HCT116 (cell line): ENCODE data around the gene DGCR8. TPM values are rescaled to one million over a fixed set of nuclear protein-coding genes. Genes with fewer than 3 reads are reported as not detected.

Source experiments
- ATAC-seq: fragments of 200-7000 bp; cut with Tn5 transposase; 2 replicates; pipeline ENCODE4 v1.9.1; 2020; ENCODE audit warnings: mild to moderate bottlenecking, moderate library complexity
- BruUV-seq: library from RNA; stranded (reverse); fragments of 400-500 nt; replicated peaks from 2 replicates; lab custom pipeline; 2021; lab: Mats Ljungman, UMichigan
- CTCF ChIA-PET: fragments of 300-600 bp; sonication (Branson Sonifier 250); formaldehyde crosslinking; loops from one replicate; lab custom pipeline; 2021; ENCODE audit warnings: antibody characterized with exemption; lab: Charles Lee
- POLR2A ChIA-PET: fragments of 300-600, 350-600 bp; sonication (Branson Sonifier 250); formaldehyde crosslinking; loops from one replicate; lab custom pipeline; 2021; ENCODE audit warnings: antibody characterized with exemption; lab: Charles Lee
- RAD21 ChIA-PET, 2 experiments: fragments of 300-600 bp; sonication (Branson Sonifier 250); formaldehyde crosslinking; loops; one replicate each; lab custom pipeline; 2023; ENCODE audit warnings: low total read pairs in 2 of 2; ENCODE audit not compliant: uncharacterized antibody in 2 of 2, unreplicated experiment in 2 of 2, low non-redundant PET in 1 of 2; lab: Charles Lee
- DNase-seq: peaks from one replicate; pipeline ENCODE4 v3.0.0-alpha.2; 2010; ENCODE audit warnings: low read depth, low spot score
- H2AFZ ChIP-seq: fragments of 200-600 bp; shearing (Covaris generic), sonication (generic); 2 replicates; pipeline ENCODE4 v1.6.1; 2017; ENCODE audit warnings: low read depth, mixed run types, mixed read lengths, antibody characterized with exemption, low read length; ENCODE audit not compliant: poor library complexity, severe bottlenecking
- H3K27ac ChIP-seq: 2 replicates; pipeline ENCODE4 v1.5.1; 2012; ENCODE audit warnings: low read depth, low read length
- H3K27me3 ChIP-seq: fragments of 200-600 bp; sonication (generic); 2 replicates; pipeline ENCODE4 v1.6.1; 2016; ENCODE audit warnings: mixed run types, low read length, mixed read lengths; ENCODE audit not compliant: insufficient read depth
- H3K36me3 ChIP-seq, 2 experiments: fragments of 200-500 bp in 1 of 2; fragments of 200-600 bp in 1 of 2; sonication (Bioruptor generic) in 1 of 2; sonication (generic) in 1 of 2; 2 replicates each; pipeline versions ENCODE4 v1.5.1 to v1.6.1; 2014 to 2016; ENCODE audit warnings: low read length in 2 of 2, inconsistent platforms in 1 of 2, mixed read lengths in 1 of 2, mixed run types in 1 of 2; ENCODE audit not compliant: insufficient read depth in 2 of 2, control insufficient read depth in 1 of 2
- H3K4me1 ChIP-seq, 2 experiments: fragments of 200-600 bp in 1 of 2; sonication (generic) in 1 of 2; 2 replicates each; pipeline versions ENCODE4 v1.5.1 to v1.6.1; 2012 to 2017; ENCODE audit warnings: low read length in 2 of 2, inconsistent platforms in 1 of 2, mild to moderate bottlenecking in 1 of 2, mixed read lengths in 1 of 2, mixed run types in 1 of 2, moderate library complexity in 1 of 2; ENCODE audit not compliant: insufficient read depth in 2 of 2, control insufficient read depth in 1 of 2
- H3K4me2 ChIP-seq: fragments of 200-600 bp; sonication (generic); 2 replicates; pipeline ENCODE4 v1.6.1; 2017; ENCODE audit warnings: mixed run types, low read length, mixed read lengths
- H3K4me3 ChIP-seq, 2 experiments: fragments of 200-600 bp in 1 of 2; sonication (generic) in 1 of 2; replicated peaks in 1 of 2; 2 replicates each; pipeline ENCODE4 v1.5.1; 2011 to 2016; ENCODE audit warnings: low read length in 2 of 2, control low read depth in 1 of 2, low read depth in 1 of 2, mild to moderate bottlenecking in 1 of 2, mixed read lengths in 1 of 2, mixed run types in 1 of 2
- H3K79me2 ChIP-seq: fragments of 200-600 bp; sonication (generic); 2 replicates; pipeline ENCODE4 v1.6.1; 2017; ENCODE audit warnings: mild to moderate bottlenecking, mixed run types, low read length, moderate library complexity, mixed read lengths; ENCODE audit not compliant: insufficient read depth
- H3K9ac ChIP-seq: fragments of 200-600 bp; sonication (generic); 2 replicates; pipeline ENCODE4 v1.6.1; 2016; ENCODE audit warnings: low read length, mixed read lengths
- H3K9me2 ChIP-seq: fragments of 200-600 bp; sonication (generic), shearing (Covaris generic); 2 replicates; pipeline ENCODE4 v1.6.1; 2017; ENCODE audit warnings: mixed run types, mild to moderate bottlenecking, moderate library complexity; ENCODE audit not compliant: insufficient read depth
- H3K9me3 ChIP-seq, 2 experiments: fragments of 200-500 bp in 1 of 2; fragments of 200-600 bp in 1 of 2; sonication (Bioruptor generic) in 1 of 2; sonication (generic) in 1 of 2; 2 replicates each; pipeline ENCODE4 v1.6.1; 2014 to 2017; ENCODE audit warnings: low read length in 2 of 2, mixed read lengths in 2 of 2, inconsistent platforms in 1 of 2, low read depth in 1 of 2, mild to moderate bottlenecking in 1 of 2, mixed run types in 1 of 2, moderate library complexity in 1 of 2; ENCODE audit not compliant: control insufficient read depth in 1 of 2, insufficient read depth in 1 of 2
- H4K20me1 ChIP-seq: fragments of 200-600 bp; sonication (generic), shearing (Covaris generic); 2 replicates; pipeline ENCODE4 v1.6.1; 2017; ENCODE audit warnings: mixed run types, mild to moderate bottlenecking, moderate library complexity; ENCODE audit not compliant: insufficient read depth
- ATF3 ChIP-seq: IDR thresholded peaks from 2 replicates; pipeline ENCODE4 v1.6.1; 2012
- CEBPB ChIP-seq: IDR thresholded peaks from 2 replicates; pipeline ENCODE4 v1.6.1; 2012; ENCODE audit warnings: low read depth
- CTCF ChIP-seq, 3 experiments: fragments of 200-600 bp in 1 of 3; sonication (generic) in 1 of 3; IDR thresholded peaks in 2 of 3; conservative IDR thresholded peaks in 1 of 3; 2 replicates each; pipeline ENCODE4 v1.5.1; 2012 to 2017; ENCODE audit warnings: low read depth in 2 of 3, low read length in 2 of 3, antibody characterized with exemption in 1 of 3, borderline replicate concordance in 1 of 3, control low read depth in 1 of 3, mild to moderate bottlenecking in 1 of 3, mixed read lengths in 1 of 3, mixed run types in 1 of 3, moderate library complexity in 1 of 3; ENCODE audit not compliant: insufficient read depth in 1 of 3
- EGR1 ChIP-seq: IDR thresholded peaks from 2 replicates; pipeline ENCODE4 v1.6.1; 2012; ENCODE audit warnings: low read depth
- ELF1 ChIP-seq: IDR thresholded peaks from 2 replicates; pipeline ENCODE4 v1.6.1; 2012; ENCODE audit warnings: low read depth, borderline replicate concordance
- EZH2 ChIP-seq: fragments of 200-600 bp; sonication (generic); IDR thresholded peaks from 2 replicates; pipeline ENCODE4 v1.6.1; 2017; ENCODE audit warnings: antibody characterized with exemption, mixed run types
- EZH2phosphoT487 ChIP-seq: fragments of 200-600 bp; IDR thresholded peaks from 2 replicates; pipeline ENCODE4 v1.6.1; 2018; ENCODE audit warnings: antibody characterized with exemption, borderline replicate concordance
- FOSL1 ChIP-seq: IDR thresholded peaks from 2 replicates; pipeline ENCODE4 v1.6.1; 2012; ENCODE audit warnings: low read depth
- JUND ChIP-seq: IDR thresholded peaks from 2 replicates; pipeline ENCODE4 v1.6.1; 2012
- MAX ChIP-seq: IDR thresholded peaks from 2 replicates; pipeline ENCODE4 v1.6.1; 2012
- POLR2AphosphoS5 ChIP-seq: IDR thresholded peaks from 2 replicates; pipeline ENCODE4 v1.6.1; 2011; ENCODE audit warnings: mild to moderate bottlenecking, low read depth, low read length, moderate library complexity
- REST ChIP-seq: IDR thresholded peaks from 2 replicates; pipeline ENCODE4 v1.6.1; 2012; ENCODE audit warnings: low read depth
- SIN3A ChIP-seq: IDR thresholded peaks from 2 replicates; pipeline ENCODE4 v1.6.1; 2012; ENCODE audit warnings: low read depth
- SP1 ChIP-seq: IDR thresholded peaks from 2 replicates; pipeline ENCODE4 v1.6.1; 2012; ENCODE audit warnings: low read depth
- TCF7L2 ChIP-seq: IDR thresholded peaks from 2 replicates; pipeline ENCODE4 v1.7.0; 2011; ENCODE audit warnings: borderline replicate concordance, inconsistent platforms; ENCODE audit not compliant: insufficient read depth, insufficient read length; ENCODE audit errors: extremely low read depth
- YY1 ChIP-seq: IDR thresholded peaks from 2 replicates; pipeline ENCODE4 v1.6.1; 2011; ENCODE audit warnings: low read length, low read depth, moderate library complexity, mild to moderate bottlenecking; ENCODE audit not compliant: insufficient replicate concordance; ENCODE audit errors: extremely low read depth
- ZBTB33 ChIP-seq: IDR thresholded peaks from 2 replicates; pipeline ENCODE4 v1.6.1; 2011; ENCODE audit warnings: mild to moderate bottlenecking, low read length, moderate library complexity; ENCODE audit not compliant: insufficient replicate concordance; ENCODE audit errors: extremely low read depth
- ZNF274 ChIP-seq: fragments of 200-500 bp; sonication (Bioruptor generic); IDR thresholded peaks from 2 replicates; pipeline ENCODE4 v1.6.1; 2014; ENCODE audit warnings: mild to moderate bottlenecking, low read depth, low read length, inconsistent platforms
- intact Hi-C: fragments of 100-400 bp; cut with micrococcal nuclease; formaldehyde crosslinking; loops from 2 replicates; pipeline ENCODE4 v1.10.0; 2022
- total RNA-seq: library from RNA; stranded (reverse); gene quantifications from one replicate; pipeline ENCODE4 v1.2.1, GENCODE V29; 2021; ENCODE audit not compliant: unreplicated experiment

DGCR8 gene
- total RNA-seq, 1 experiment from 2014 or later, result 43.8 TPM

GRCh38 chr22:20043997-20044342 is 36.1 kb upstream of the DGCR8 start:
- Histone ChIP-seq H3K79me2 (no peaks in the 10 kb centered on the region), H4K20me1 (no peaks in the 10 kb centered on the region), H2AFZ (no peak overlapping the region), H3K27ac (no peak overlapping the region), H3K36me3 (peaks cover 0 to 11% of the 10 kb centered on the region in 2 experiments; a peak in 2 of 4 replicates), H3K9ac (no peak overlapping the region), H3K4me3 (no peak overlapping the region), H3K27me3 (no peaks in the 10 kb centered on the region), H3K9me3 (no peaks in the 10 kb centered on the region), H3K9me2 (no peaks in the 10 kb centered on the region), H3K4me2 (no peak overlapping the region), H3K4me1 (no peaks in the 10 kb centered on the region)
- no TSS peak for BruUV-seq
- ChIA-PET POLR2A (no interaction called here), CTCF (no interaction called here), RAD21 (no interaction called here)
- TF ChIP-seq ZBTB33, result no peak
- TF ChIP-seq TCF7L2, result no peak
- TF ChIP-seq CEBPB, result no peak
- no peak for TF ChIP-seq ELF1
- no peak for TF ChIP-seq EGR1
- no peak for TF ChIP-seq REST
- no peak for TF ChIP-seq ZNF274
- TF ChIP-seq YY1, result no peak
- TF ChIP-seq CTCF (IDR thresholded peaks at IDR 0.05 in 2 of 3, conservative IDR thresholded peaks at IDR 0.05 in 1 of 3; ENCODE audit: borderline replicate concordance in 1 of 3, insufficient read depth in 1 of 3, low read depth in 2 of 3, low read length in 2 of 3), result no peak
- TF ChIP-seq EZH2, result no peak
- no peak for TF ChIP-seq POLR2AphosphoS5
- TF ChIP-seq SIN3A, result no peak
- TF ChIP-seq SP1, result no peak
- no peak for TF ChIP-seq FOSL1
- no peak for TF ChIP-seq MAX
- TF ChIP-seq JUND, result no peak
- TF ChIP-seq ATF3, result no peak
- no peak for TF ChIP-seq EZH2phosphoT487
- ATAC-seq, result no peak
- DNase-seq, result no peak
- intact Hi-C loops, result no loop called here
